Bone marrow (tissue), 2 donors: ENCODE data around the gene FOXO1.

Experiments
- DNase-seq, 2 donors: peaks; one replicate each; lab custom pipeline; 2025; lab: John Stamatoyannopoulos, UW

The FOXO1 gene

DNA sequence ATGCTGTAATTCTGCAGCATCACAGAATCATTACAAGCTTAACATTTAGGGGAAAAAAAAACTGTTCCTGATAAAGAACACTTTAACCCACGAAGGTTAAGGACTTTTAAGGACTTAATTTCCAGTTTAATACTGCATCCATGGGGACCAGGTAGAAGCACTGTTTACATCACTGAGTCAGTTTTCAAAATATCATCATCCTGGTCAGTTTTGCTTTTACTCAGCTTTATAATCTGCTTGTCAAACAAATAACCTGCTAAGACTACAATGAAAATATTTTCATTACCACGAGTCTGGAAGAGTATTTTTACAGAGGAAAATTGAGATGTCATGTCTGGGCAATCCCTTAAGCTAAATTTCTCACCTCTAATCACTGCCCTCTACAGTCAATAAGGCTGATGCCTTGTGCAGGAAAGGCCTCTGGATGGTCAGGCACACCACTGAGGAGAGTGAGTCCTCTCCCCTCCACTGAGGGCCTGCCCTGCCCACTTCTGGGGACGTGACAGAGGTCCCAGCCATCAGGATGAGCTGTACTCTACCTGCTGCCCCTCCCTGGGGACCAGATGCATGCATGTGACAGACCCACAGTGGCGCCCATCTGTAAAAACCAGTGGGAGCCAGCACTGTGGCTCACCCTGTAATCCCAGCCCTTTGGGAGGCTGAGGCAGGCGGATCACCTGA is 31.0 kb downstream of the FOXO1 start:
- no peak for DNase-seq

DNA sequence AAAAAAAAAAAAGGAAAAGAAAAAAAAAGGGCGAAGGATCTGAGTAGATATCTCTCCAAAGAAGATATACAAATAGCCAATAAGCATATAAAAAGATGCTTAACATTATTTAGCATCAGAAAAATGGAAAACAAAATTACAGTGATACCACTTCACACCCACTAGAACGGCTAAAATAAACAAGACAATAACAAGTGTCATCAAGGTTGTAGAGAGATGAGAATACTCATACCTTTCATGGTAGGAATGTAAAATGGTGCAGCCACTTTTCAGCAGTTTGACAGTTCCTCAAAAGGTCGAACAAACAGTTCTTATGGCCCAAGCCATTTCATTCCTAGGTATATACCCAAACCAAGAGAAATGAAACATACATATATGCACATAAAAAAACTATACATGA is 33.5 kb downstream of the FOXO1 start:
- no peak for DNase-seq

DNA sequence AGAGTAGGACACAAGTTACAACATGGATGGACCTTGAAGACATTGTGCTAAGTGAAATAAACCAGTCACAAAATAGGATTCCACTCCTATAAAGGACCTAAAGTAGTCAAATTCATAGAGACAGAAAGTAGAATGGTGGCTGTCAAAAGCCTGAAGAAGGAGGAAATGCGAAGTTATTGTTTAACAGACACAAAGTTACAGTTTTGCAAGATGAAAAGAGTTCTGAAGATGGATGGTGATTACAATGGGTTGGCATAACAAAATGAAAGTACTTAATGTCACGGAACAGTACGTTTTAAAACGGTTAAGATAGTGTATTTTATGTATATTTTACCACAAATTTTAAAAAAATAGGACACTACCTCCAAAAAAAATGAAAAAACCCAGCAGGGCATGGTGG is 34.8 kb downstream of the FOXO1 start:
- DNase-seq, result no peak

DNA sequence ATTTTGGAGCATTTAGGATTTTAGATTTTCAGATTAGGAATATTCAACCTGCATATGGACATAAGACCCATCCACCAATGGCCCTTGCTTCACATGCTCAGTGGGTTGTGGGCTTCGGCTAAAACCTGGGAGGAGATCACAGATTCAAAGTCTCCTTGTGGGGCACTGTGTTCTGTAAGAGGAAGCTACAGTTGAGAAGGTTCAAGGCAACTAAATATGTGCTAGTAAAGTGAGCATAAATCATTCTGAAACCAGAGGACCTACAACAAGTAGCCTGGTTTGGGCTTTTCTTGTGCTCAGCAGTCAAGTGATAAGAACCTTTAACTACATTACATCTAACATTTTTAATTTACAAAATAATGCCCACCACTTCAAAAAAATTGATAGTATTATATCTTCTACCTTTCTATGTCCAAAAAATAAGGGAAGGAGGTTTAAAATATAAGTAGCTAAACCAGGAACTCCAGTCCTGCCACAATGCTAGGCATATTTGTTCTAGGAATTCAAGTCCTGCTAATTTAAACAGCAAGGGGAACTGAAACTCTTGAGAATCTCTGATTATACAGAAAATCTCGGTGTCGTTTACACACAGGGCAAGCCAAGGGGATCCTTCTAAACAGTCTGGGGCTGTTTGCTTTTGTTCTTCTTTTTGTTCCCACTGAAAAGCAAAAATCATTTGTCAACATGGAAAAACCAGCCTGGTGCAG is 36.6 kb downstream of the FOXO1 start:
- DNase-seq, result peak in 1 of 2 donors; percentile 7

DNA sequence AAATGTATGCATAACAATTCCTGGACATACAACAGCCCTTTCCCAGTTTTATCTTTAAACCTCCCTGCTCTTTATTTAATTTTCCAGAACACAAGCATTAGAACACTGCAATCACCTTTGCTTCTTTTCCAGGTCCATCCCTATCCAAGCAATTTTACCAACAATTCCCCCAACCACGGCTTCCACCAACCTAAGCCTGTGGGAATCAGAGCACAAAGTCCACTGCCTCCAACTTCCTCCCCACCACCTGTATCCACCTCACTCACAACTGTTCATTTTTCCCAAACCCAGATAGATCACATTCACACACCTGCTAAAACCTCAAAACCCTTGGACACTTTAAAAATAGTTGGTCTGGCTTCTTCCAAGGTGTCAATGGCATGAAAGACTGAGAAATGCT is 39.5 kb downstream of the FOXO1 start:
- no peak for DNase-seq

DNA sequence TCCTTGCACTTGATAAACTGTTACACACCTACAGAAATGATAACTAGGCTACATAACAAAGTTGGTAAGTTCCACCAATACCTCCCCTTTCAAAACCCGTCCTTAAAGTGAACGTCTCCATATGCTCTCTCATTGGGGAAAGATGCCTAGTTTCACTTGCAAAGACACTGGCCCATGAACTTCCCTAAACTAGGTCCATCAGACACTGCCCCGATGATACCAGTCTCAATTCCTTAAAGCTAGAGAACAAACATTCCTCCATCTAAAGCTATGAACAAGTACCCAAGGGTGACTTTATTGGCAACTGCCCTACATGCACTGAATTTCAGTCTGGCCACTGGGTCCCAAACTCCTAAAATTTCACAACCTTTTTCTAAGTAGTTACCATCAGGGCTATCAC is 39.9 kb downstream of the FOXO1 start:
- DNase-seq, result no peak

DNA sequence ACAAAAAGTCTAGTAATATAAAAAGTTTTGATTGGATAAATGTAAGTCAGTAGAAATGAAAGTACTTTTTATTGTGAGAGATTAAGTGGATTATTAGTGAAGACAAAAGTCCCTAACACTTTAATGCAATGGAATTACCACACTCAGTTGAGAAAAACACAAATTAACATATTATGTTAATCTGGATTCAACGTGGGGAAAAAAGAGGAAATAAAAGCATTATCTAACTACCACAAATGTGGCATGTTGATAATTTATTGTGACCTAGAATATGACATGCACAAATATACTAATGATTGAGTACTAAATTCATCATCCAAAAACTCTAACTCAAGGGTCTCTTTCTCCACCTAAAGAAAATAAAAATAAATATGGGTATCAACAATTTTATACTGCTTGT is 41.5 kb downstream of the FOXO1 start:
- peak in 1 of 2 donors; percentile 15 for DNase-seq

DNA sequence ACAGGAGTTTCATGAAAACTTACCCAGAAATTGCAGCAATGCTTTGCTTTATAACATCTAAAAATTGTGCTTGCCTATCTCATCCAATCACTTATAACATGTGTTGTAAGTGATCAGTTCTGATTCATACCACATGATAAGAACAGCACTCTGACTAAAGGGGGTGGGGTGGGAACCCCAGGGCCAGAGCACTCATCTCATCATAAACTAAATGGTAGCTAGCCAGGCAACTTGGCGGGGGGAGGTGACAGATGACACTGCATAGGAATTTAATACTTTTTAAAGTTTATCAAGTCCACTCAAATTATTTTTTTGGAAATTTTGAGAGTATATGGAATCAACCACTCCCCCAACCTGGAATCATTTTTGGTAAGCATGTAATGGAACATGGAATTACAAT is 42.1 kb downstream of the FOXO1 start:
- DNase-seq, result no peak

DNA sequence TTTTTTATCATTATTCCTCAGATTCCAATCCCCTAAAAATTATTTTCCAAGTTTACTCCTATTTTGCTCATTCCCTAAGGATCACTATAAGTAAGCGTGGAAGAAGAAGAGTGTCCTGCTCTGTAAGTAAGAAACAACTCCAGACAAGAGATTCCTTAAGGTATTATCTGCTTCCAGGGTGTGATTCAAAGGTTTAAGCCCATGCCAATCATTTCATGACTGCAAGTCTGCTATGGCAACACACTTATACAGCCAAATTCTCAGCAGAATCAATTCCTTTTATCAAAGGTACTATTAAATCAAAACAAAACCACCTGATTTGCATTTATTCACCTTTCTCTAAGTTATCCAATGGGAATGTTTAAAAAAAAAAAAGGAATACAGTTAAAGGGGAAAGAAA is 43.7 kb downstream of the FOXO1 start:
- no peak for DNase-seq

DNA sequence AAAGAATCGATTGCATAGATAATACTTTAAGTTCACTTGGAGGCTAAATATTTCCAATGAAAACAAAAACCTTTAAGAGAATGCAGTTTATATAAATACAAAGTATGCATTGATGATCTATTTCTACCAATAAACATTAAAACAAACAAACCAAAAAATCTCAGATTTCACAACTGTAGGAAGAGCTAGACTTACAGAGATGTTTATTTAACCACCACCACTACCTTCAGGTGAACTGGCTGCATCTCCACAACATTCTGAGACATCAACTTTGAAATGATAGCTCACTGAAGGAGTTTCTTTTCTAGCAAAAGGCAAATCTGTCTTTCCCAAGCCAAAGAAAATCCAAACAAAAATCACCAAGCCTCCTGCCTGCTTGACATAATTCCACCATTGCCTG is 44.2 kb downstream of the FOXO1 start:
- no peak for DNase-seq

DNA sequence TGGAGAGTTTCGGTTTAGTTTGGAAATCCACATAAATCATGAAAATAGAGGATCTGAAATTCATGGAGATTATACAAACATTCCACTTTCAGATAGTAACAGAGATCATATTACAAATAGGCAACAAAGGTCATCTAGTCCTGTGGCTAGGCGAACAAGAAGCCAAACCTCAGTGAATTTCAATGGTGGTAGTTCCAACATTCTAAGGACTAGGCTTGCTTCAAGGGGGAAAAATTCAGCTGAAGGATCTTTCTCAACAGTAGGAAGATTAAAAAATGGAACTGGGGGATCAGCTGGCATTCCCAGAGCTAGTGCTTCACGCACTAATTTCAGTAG is 47.0 kb downstream of the FOXO1 start:
- no peak for DNase-seq

DNA sequence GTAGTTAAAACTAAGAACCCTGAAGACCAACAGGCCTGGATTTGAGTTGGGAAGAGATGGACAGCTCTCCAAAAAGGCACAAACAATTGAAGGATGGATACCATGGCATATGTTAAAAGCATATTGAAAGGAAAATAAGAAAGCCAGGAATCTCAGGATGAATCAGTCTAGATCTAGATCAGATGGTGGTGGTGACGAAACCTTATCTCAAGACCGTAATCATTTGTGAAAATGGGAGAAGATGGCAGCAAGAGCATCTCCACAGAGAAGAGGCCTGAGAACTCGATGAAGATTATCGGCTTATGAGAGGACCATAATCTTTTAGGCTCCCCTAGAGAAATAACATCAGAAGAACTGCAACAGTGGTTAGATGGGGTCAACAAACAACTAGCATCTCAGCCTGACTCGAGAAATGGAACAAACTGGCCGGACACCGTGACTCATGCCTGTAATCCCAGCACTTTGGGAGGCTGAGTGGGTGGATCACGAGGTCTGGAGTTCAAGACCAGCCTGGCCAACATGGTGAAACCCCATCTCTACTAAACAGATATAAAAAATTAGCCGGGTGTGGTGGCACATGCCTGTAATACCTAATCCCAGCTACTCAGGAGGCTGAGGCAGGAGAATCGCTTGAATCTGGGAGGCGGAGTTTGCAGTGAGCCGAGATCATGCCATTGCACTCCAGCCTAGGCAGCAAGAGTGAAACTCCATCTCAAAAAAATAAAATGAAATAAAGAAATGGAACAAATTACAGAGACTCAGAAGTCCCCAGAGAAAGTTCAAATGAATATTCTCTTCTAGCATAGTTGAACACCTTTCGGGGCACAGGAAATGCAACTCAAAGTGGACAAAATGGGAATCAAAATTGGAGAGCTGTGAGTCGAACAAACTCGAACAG is 47.6 kb downstream of the FOXO1 start:
- no peak for DNase-seq

DNA sequence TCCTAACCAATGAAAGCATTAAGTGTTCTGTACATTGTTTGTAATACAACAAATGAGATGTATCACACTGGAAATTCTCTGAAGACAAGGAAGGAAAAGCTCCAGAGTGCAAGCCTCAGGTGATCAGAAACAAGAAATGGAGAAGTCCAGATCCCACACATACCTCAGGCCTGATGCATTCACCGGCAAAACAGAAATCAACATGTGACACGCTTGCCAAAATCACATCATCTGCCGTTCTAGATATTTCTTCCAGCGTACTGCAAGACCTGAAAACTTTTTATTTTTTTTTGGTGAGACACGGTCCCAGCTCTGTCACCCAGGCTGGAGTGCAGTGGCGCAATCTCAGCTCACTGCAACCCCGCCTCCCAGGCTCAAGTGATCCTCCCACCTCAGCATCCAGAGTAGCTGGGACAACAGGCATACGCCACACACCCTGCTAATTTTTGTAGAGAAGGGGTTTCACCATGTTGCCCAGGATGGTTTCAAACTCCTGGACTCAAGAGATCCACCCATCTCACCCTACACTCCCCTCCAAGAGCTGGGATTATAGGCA is 48.6 kb downstream of the FOXO1 start:
- DNase-seq, result no peak

DNA sequence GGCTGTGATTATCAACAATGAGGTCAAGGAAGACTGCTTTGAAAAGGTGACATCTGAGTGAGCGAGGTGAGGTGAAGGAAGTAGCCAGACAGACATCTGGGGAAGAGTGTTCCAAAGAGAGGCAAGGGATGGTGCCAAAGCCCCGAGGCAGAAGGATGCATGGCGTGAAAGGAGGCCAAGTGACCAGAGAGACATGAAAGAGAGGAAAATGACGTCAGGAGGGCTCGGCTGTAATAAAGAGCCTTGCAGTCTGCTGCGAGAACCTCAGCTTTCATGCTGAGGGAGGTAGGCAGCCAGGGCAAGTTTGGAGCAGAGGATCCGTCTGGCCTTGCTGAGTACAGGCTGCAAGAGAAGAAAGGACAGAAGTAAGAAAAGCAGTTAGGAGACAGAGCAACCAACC is 50.8 kb downstream of the FOXO1 start:
- DNase-seq, result no peak

DNA sequence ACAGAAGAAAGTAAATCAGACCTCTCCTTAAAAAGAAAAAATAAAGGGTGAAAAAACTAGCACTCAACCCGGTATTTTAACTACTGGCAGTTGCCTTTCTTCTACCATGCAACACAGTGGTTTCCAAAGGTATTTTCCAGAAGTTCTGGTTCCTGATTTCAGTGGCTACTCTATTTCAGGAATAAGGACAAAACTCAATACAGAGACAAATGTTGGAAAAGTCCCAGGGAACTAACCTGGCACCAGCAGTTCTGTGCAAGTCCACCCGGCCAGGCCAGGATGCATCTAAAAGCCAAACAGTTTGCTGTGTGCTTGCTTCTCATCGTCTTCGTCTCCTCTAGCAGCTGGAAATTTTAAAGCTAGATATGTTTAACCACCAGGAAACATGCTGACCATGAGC is 52.5 kb downstream of the FOXO1 start:
- DNase-seq, result no peak

DNA sequence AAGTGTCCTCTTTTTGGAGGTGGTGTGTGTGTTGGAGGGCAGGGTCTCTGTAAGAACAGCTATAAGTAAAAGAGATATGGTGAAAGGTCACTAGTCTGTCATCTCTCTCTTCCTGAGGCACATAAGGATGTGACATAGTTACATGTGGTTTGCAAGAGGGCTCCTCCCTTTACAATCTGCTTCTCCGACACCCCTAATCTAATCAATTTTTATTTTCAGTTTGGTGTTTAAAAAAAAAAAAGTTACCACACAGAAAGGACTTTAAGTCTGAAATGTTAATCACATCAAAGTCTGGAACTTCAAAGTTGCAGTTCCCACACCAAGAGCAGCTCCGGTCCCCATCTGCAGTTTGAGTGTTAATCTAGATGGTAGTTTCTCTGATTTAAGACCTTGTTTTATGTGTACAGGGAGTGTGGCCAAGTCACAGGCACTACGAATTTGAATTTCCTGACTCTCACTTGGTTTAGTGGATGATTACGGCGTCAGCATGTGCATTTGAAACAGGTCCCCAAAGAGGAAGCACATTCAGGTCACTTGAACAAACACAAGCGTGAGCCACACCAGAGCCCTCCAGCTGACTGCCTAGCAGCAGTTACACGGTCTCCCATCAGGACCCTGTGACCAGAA is 53.1 kb downstream of the FOXO1 start:
- peak in 1 of 2 donors; percentile 70 for DNase-seq

DNA sequence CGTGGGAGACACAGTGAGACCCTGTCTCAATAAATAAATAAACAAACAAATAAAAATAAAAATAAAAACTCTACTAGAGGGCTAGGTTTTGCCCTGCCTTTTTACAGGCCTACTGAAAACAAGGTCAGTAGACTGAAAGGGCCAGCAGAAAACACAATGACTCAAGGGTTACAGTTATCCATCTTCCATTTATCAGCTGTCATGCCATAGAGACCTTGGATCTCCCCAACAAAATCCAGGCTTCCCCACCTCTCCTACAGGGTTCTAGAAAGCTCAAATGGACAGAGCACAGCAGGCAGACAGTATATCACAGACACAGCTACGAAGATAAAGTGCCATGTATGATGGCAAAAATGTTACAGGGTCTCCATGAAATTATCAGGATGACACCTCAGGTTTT is 54.4 kb downstream of the FOXO1 start:
- no peak for DNase-seq

DNA sequence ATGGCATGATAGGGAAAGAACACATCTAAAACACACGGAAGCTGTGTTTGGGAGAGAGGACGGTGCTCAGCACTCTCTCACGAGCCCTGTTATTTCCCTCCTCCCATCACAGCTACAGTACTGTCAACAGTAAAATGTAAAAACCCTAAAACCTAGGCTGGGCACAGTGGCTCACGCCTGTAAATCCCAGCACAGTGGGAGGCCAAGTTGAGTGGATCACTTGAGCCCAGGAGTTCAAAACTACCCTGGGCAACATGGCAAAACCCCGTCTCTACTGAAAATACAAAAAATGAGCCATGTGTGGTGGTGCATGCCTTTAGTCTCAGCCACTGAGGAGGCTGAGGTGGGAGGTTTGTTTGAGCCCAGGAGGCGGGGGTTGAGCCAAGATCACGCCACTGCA is 54.8 kb downstream of the FOXO1 start:
- DNase-seq, result no peak

DNA sequence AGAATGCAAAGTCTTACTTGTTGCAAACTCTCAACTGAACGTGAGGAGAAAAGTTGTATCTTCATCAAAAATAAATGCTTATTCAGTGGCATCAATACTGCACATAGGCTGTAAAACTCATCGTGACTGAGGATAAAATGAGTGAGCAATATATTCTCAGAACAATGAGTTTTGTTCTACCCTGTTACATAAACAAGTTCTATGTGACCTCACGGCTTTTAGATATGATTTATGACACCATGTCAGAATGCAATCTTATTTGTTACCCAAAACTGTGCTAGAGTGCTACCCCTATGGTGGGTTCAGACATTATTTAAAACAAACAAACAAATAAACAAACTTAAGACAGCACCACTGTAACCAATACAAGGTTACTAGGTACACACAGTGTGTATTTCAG is 55.4 kb downstream of the FOXO1 start:
- DNase-seq, result no peak

DNA sequence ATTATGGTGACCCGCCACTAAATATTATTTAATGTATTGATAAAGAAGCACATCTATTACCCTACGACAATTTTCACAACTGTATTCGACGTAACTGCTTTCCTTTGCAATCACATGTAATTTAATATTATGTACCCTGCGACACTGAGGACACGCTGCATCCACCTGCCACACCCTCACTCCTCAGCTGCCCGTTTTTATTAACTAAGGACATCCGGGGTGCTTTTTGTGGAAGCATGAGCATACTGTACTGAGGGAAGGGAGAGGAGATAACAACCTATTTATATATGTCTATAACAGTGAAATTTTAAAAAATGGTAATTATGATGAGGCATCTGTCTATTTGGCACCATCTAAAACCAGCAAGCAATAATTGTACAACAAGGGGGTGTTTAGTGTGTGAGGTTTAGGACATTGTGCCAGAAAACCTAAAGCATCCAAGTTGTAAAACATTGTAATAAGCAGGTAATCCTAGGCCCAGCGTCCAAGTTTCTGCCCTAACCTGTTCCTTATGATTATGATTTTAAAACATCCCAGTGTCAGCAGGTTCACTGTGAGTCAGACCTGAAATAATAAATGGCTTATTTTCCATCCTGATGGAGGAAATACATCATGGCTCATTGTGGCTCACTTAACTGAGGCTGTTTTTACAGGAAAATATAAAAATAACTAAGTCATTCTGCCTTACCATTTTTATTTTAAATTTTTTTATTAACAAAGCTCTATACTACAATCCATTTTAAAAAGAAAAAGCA is 56.3 kb downstream of the FOXO1 start:
- no peak for DNase-seq

DNA sequence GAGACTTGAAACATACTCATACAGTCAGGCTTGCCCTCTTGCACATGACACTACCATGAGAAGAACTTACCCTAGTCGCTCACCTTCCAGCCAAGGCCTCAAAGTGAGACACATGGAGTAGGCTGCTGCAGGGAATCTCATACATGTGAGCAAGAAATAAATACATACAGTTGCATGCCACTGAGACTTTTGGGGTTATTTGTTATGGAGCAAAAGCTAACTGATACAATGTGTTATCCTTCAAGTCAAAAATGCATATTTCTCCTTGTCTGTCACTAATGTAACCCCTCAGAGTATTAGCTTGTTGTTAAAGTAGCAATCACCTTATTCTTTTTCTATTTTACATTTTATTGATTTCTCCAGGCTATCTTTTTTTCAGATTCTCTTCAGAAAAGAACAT is 58.1 kb downstream of the FOXO1 start:
- DNase-seq, result no peak

DNA sequence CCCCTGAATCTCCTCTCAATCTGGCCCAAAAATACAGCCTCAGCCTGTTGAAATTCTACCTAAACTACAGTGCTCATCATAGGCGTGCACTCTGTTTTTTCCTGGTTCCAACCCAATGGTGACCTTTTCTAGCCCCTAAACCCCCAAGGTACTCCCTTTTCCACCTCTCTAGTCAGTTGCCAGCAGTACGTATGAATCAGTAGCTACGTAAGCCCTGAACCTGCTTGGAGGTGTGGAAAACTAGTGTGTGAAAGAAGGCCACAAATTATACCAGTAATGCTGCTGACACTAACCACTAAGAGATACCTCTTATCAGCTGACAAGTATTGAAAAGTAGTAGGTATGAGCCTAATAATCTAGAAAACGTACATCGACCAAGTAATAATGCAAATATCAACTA is 60.9 kb downstream of the FOXO1 start:
- DNase-seq, result no peak
